HG02884 (cell line): ENCODE data around the gene PHF19.
A peak's percentile ranks its signal among the peaks of the same experiment; 100 is the strongest.

ENCODE experiments used
- ATAC-seq: cut with Tn5 transposase; IDR thresholded peaks from one replicate; pipeline ENCODE4 v1.9.1; 2021; ENCODE audit warnings: mild to moderate bottlenecking, moderate library complexity; ENCODE audit not compliant: unreplicated experiment

The PHF19 gene

GRCh38 chr9:120892748-120893610, 16.0 kb upstream of the PHF19 start:
- peak; percentile 61 for ATAC-seq

GRCh38 chr9:120891884-120892747, 15.1 kb upstream of the PHF19 start:
- peak; percentile 27 for ATAC-seq

- ATAC-seq = no peak
Observed at GRCh38 chr9:120891245-120891883, 14.4 kb upstream of the PHF19 start.

GRCh38 chr9:120890320-120891244, 13.6 kb upstream of the PHF19 start:
- ATAC-seq = no peak

GRCh38 chr9:120889606-120890271, 12.8 kb upstream of the PHF19 start:
- ATAC-seq = no peak

- ATAC-seq = no peak
Observed at GRCh38 chr9:120888626-120889025, 11.6 kb upstream of the PHF19 start.

GRCh38 chr9:120886490-120886967, 9.5 kb upstream of the PHF19 start:
- ATAC-seq = no peak

- ATAC-seq = no peak
Observed at GRCh38 chr9:120885958-120886357, 9.0 kb upstream of the PHF19 start.

GRCh38 chr9:120885457-120885856, 8.5 kb upstream of the PHF19 start:
- no peak for ATAC-seq

- no peak for ATAC-seq
Observed at GRCh38 chr9:120883608-120883996, 6.6 kb upstream of the PHF19 start.

- no peak for ATAC-seq
Observed at GRCh38 chr9:120882935-120883607, 6.1 kb upstream of the PHF19 start.

- no peak for ATAC-seq
Observed at GRCh38 chr9:120879446-120879845, 2.5 kb upstream of the PHF19 start.

GRCh38 chr9:120878188-120879130, 1.5 kb upstream of the PHF19 start:
- no peak for ATAC-seq

- peak; percentile 38 for ATAC-seq
Observed at GRCh38 chr9:120877276-120878034, 467 bp upstream of the PHF19 start.

- peak; percentile 46 for ATAC-seq
Observed at GRCh38 chr9:120875954-120876841, 790 bp downstream of the PHF19 start.

- ATAC-seq = no peak
Observed at GRCh38 chr9:120875643-120875953, 1.4 kb downstream of the PHF19 start.
